Heart left ventricle (tissue), 13 donors: Measurements from ENCODE around the gene GLIS2.

Experiments
- POLR2A ChIP-seq, 2 donors: fragments of 450-650 bp; IDR thresholded peaks; one replicate each; pipeline ENCODE4 v1.6.1; 2017; ENCODE audit warnings: antibody characterized with exemption in 2 of 2, mild to moderate bottlenecking in 2 of 2, moderate library complexity in 2 of 2
- TF ChIP-seq, protein P1 (sequence below), 12 donors: fragments of 200-600 bp; sonication (generic) in 4 of 12; IDR thresholded peaks; one replicate each; pipeline versions ENCODE4 v1.5.0 to v1.8.0; 2018 to 2022; ENCODE audit warnings: antibody characterized with exemption in 12 of 12, mild to moderate bottlenecking in 5 of 12
- donor health status: ischemic (EF 13 %, LVEDD 7.1; RV severe dilation, severe dysfunction).
- donor health status: DM: no; HTN: yes; CAD: no.
- donor health status: DM: no; HTN: no; CAD: no.
- donor health status: ischemic (EF 25% LVEDD 6.9; RV normal size, moderate dysfunction).
- donor health status: ischemic (EF 25% LVEDD 5.7; RV mildly dilated, moderate dysfunction).
- donor health status: ischemic (EF 35%, LVEDD 5.7; RV mildly dilated, moderate dysfunction).
- donor health status: nonischemic (EF 11% LVEDD 7.7; RV severe dilation, severe dysfunction).
- donor health status: DM: yes; HTN: yes; CAD: no.
- donor health status: PGD.
- donor health status: ischemic (EF 29% LVEDD 5.4; RV normal size, mild dysfunction).
- donor health status: nonischemic (EF 23%, LVEDD 6.1; RV moderate dilation, normal function).

GRCh38 chr16:4316108-4316863, 419 bp downstream of the GLIS2 start:
- TF ChIP-seq, protein P1, sequence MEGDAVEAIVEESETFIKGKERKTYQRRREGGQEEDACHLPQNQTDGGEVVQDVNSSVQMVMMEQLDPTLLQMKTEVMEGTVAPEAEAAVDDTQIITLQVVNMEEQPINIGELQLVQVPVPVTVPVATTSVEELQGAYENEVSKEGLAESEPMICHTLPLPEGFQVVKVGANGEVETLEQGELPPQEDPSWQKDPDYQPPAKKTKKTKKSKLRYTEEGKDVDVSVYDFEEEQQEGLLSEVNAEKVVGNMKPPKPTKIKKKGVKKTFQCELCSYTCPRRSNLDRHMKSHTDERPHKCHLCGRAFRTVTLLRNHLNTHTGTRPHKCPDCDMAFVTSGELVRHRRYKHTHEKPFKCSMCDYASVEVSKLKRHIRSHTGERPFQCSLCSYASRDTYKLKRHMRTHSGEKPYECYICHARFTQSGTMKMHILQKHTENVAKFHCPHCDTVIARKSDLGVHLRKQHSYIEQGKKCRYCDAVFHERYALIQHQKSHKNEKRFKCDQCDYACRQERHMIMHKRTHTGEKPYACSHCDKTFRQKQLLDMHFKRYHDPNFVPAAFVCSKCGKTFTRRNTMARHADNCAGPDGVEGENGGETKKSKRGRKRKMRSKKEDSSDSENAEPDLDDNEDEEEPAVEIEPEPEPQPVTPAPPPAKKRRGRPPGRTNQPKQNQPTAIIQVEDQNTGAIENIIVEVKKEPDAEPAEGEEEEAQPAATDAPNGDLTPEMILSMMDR (IDR thresholded peaks at IDR 0.05), result no peak
- no peak for TF ChIP-seq POLR2A (IDR thresholded peaks at IDR 0.05)
